ENCODE results near the gene FGF2.

DNA sequence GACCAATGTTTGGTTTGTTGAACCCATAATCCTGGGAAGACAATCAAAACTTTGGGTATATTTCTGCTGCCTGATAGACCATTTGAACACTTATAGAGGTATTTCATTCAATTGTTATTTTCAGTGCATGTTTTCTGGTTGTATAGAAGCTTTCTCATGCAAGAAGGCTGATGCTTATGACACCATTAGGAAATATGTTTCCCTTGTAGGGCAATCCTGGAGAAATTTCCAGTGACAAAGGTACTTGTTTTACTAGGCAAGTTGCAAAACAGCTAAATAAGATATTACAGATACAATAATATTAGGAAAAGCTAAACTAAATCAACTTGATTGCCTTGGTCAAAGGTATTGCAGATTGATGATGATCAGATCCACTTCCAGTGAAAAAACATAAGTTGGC is 32.8 kb upstream of the FGF2 start:
- TF ChIP-seq, protein P1, sequence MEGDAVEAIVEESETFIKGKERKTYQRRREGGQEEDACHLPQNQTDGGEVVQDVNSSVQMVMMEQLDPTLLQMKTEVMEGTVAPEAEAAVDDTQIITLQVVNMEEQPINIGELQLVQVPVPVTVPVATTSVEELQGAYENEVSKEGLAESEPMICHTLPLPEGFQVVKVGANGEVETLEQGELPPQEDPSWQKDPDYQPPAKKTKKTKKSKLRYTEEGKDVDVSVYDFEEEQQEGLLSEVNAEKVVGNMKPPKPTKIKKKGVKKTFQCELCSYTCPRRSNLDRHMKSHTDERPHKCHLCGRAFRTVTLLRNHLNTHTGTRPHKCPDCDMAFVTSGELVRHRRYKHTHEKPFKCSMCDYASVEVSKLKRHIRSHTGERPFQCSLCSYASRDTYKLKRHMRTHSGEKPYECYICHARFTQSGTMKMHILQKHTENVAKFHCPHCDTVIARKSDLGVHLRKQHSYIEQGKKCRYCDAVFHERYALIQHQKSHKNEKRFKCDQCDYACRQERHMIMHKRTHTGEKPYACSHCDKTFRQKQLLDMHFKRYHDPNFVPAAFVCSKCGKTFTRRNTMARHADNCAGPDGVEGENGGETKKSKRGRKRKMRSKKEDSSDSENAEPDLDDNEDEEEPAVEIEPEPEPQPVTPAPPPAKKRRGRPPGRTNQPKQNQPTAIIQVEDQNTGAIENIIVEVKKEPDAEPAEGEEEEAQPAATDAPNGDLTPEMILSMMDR (IDR thresholded peaks at IDR 0.05), result no peak
- no peak for TF ChIP-seq POLR2A (IDR thresholded peaks at IDR 0.05)
